Hepatocyte (in vitro differentiated cells): ENCODE measurements around the gene GRHL1.

ENCODE experiments used
- CTCF ChIP-seq: fragments of 200-600 bp; sonication (generic); IDR thresholded peaks from 2 replicates; pipeline ENCODE4 v1.5.1; 2016; ENCODE audit warnings: antibody characterized with exemption, mild to moderate bottlenecking; ENCODE audit not compliant: poor library complexity
- EZH2 ChIP-seq: fragments of 200-600 bp; sonication (generic); IDR thresholded peaks from 2 replicates; pipeline ENCODE4 v1.6.1; 2016; ENCODE audit warnings: antibody characterized with exemption, mild to moderate bottlenecking, borderline replicate concordance
- EZH2phosphoT487 ChIP-seq: fragments of 200-600 bp; sonication (generic); IDR thresholded peaks from one replicate; pipeline ENCODE4 v1.6.1; 2018; ENCODE audit warnings: antibody characterized with exemption, mild to moderate bottlenecking, low read depth, moderate library complexity; ENCODE audit not compliant: unreplicated experiment, severe bottlenecking

DNA sequence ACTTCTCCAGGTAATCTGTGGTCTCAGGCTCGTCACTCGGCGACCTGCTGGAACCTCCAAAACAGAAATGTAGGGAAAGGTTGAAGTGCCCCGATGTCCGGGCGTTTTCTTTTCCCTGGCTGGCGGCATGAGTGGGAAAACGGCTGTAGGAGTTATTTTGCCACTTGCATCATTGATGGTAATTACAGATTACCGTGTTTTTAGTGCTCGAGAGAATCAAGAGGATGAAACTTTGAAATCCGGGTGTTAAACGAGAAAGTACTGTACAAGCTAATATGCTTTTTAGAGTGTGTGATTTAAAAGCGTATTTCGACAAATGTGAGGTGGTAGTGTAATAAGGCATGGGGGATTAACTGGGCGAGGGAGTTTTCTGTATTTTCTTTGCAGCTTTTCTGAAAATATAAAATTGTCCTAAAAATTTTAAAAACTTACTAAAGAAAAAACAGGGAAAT lies 819 bp downstream of the GRHL1 start:
- TF ChIP-seq CTCF (no peak), EZH2phosphoT487 (no peak), EZH2 (no peak)
